GM13976 (cell line): ENCODE data around the gene ARR3.
A peak's percentile ranks its signal among the peaks of the same experiment; 100 is the strongest.
"Not testable (repeated sequence)": the region's sequence is repeated elsewhere in the genome, so short reads cannot be mapped to it uniquely, and the experiment has no call there.

Experiments
- DNase-seq: peaks from one replicate; pipeline ENCODE4 v3.0.0; 2012; ENCODE audit warnings: low spot score
- CTCF ChIP-seq: IDR thresholded peaks from 2 replicates; pipeline ENCODE4 v1.5.1; 2012; ENCODE audit warnings: borderline replicate concordance, mild to moderate bottlenecking; ENCODE audit not compliant: insufficient read depth; ENCODE audit errors: extremely low read depth, missing control alignments, control extremely low read depth
- in situ Hi-C: fragments of 300-500 bp; cut with MboI; formaldehyde crosslinking; loops from one replicate; pipeline ENCODE4 v1.12.0; 2022; ENCODE audit warnings: low sequenced_read_pairs, mixed read lengths, inconsistent platforms; ENCODE audit not compliant: unreplicated experiment

Gene ARR3

GRCh38 chrX:70254063-70254400 is 14.1 kb upstream of the ARR3 start:
- no peak for TF ChIP-seq CTCF
- in situ Hi-C loops = no loop called here
- DNase-seq = no peak

GRCh38 chrX:70254909-70255308 is 13.2 kb upstream of the ARR3 start:
- in situ Hi-C loops = no loop called here
- no peak for TF ChIP-seq CTCF
- no peak for DNase-seq

- no peak for TF ChIP-seq CTCF
- in situ Hi-C loops = no loop called here
- no peak for DNase-seq
Observed at GRCh38 chrX:70255452-70255851, 12.7 kb upstream of the ARR3 start.

GRCh38 chrX:70257423-70258288 is 10.5 kb upstream of the ARR3 start:
- TF ChIP-seq CTCF = no peak
- no peak for DNase-seq
- in situ Hi-C loops = no loop called here

- no peak for TF ChIP-seq CTCF
- no peak for DNase-seq
- in situ Hi-C loops = no loop called here
Observed at GRCh38 chrX:70260104-70260503, 8.0 kb upstream of the ARR3 start, which contains the start of gene P2RY4. P2RY4 (minus strand) TSS chrX:70260204; CDS start chrX:70259624, 580 bp downstream.

GRCh38 chrX:70262952-70263567 is 5.1 kb upstream of the ARR3 start:
- in situ Hi-C loops = no loop called here
- DNase-seq = no peak
- TF ChIP-seq CTCF = peak; percentile 29

GRCh38 chrX:70264784-70265183 is 3.4 kb upstream of the ARR3 start:
- no peak for DNase-seq
- no peak for TF ChIP-seq CTCF

GRCh38 chrX:70274029-70274428 is 5.9 kb downstream of the ARR3 start:
- DNase-seq, in situ Hi-C loops: not testable (repeated sequence)

More at GRCh38 chrX:70264784-70265183, 3.4 kb upstream of the ARR3 start:
- in situ Hi-C loops = no loop called here
